ENCODE results near the gene TENT4A.

DNA sequence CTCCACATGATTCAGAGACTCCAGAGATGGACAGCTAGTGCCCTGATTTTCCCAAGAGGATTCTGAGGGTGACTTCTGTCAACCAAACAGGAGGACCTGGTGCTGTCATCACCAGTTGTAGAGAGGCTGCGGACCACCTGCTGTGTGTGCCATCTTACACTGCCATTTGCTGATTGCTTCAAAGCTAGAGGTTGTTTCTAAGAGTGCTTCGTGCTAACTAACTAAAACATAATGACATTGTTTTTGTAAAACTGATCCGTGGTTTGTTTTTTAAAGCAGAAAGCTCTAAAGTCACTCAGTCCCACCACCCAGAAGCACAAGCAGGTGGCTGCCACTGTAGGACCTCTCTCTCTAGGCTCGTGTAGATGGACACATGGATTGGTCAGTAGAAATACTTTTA, 12.2 kb downstream of the TENT4A start:
- TF ChIP-seq, protein P1, sequence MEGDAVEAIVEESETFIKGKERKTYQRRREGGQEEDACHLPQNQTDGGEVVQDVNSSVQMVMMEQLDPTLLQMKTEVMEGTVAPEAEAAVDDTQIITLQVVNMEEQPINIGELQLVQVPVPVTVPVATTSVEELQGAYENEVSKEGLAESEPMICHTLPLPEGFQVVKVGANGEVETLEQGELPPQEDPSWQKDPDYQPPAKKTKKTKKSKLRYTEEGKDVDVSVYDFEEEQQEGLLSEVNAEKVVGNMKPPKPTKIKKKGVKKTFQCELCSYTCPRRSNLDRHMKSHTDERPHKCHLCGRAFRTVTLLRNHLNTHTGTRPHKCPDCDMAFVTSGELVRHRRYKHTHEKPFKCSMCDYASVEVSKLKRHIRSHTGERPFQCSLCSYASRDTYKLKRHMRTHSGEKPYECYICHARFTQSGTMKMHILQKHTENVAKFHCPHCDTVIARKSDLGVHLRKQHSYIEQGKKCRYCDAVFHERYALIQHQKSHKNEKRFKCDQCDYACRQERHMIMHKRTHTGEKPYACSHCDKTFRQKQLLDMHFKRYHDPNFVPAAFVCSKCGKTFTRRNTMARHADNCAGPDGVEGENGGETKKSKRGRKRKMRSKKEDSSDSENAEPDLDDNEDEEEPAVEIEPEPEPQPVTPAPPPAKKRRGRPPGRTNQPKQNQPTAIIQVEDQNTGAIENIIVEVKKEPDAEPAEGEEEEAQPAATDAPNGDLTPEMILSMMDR (IDR thresholded peaks at IDR 0.05) = no peak
- TF ChIP-seq POLR2AphosphoS5 (IDR thresholded peaks at IDR 0.05) = no peak
- TF ChIP-seq EP300 (IDR thresholded peaks at IDR 0.05) = no peak
- TF ChIP-seq POLR2A (IDR thresholded peaks at IDR 0.05) = no peak

Data from upper lobe of left lung (tissue), 4 donors.